ENCODE results near the gene CHIC2. TPM values are rescaled to one million over a fixed set of nuclear protein-coding genes. Genes with fewer than 3 reads are reported as not detected.

The CHIC2 gene
- total RNA-seq, 2 donors from 2014 or later: 11.0 to 16.9 TPM

DNA sequence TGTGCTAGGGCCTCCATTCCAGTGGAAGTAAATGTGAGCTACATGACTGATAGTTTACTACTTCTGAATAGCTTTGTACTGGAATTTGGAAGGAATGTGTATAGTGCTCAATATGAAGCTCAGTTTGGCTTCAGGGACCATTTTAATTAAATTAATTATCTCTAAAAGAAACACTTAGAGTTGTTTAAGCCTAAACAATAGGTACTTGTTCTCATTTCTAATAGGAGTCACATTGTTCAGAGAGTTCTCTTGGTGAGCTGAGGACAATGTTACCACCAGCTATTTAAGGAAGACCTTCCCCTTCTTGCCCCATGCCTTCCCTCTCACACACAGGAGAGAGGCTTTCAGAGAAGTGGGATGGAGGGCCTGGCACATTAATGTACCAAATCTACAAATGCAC, 78.3 kb downstream of the CHIC2 start:
- intact Hi-C loops (cut with DNase I): no loop called here
- DNase-seq (no peak), ATAC-seq (no peak)

DNA sequence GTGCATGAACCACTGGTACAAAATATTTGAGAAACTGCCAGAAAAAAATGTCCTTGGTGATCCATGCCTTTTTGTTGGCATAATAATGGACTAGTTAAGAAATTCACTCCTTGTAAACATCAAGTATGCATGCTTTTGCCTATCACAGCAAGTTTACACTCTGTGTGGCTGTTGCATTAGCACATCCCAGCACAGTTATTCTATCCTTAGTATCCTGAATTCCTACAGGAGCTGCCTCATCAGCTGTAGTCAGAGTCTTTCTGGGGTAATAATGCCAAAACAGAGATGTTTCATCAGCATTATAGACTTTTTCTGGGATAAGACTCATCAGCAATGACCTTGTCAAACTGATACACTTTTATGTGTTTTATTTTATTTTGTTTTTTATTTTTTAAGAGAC, 82.8 kb downstream of the CHIC2 start:
- no peak for DNase-seq
- ATAC-seq: no peak
- intact Hi-C loops (cut with DNase I): no loop called here

DNA sequence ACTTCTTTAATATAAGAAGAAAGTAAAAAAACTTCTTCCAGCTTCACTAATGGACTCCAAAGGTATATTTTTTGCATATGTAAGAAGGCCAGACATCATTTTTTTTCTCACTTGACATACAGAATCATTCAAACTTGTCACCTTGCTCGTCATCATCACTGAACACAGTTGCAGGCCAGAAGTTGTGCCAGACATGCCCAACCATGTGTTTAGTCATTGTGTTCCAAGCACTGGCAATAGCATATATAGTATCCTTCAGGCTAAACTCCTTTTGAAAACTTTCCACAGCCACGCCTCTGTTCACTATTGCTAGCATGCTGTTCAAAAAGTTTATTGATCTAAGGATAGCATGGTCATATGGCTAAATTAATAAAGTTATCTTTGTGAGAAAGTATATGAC, 83.3 kb downstream of the CHIC2 start:
- DNase-seq: no peak
- intact Hi-C loops (cut with DNase I): no loop called here
- ATAC-seq: no peak

DNA sequence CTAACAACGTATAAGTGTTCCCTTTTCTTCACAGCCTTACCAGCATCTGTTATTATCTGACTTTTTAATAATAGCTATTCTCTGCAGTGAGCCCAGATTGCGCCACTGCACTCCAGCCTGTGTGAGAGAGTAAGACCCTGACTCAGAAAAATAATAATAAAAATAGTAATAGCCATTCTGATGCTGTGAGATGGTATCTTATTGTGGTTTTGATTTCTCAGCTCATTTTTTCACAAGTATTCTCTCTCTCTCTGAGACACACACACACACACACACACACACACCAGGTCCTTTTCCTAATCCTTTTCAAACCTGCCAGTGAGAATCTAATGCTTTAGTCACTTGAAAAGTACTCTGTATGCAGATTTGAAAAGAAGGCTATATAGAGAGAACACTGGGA, 89.8 kb downstream of the CHIC2 start:
- ATAC-seq (no peak), DNase-seq (no peak)
- intact Hi-C loops (cut with DNase I): no loop called here

DNA sequence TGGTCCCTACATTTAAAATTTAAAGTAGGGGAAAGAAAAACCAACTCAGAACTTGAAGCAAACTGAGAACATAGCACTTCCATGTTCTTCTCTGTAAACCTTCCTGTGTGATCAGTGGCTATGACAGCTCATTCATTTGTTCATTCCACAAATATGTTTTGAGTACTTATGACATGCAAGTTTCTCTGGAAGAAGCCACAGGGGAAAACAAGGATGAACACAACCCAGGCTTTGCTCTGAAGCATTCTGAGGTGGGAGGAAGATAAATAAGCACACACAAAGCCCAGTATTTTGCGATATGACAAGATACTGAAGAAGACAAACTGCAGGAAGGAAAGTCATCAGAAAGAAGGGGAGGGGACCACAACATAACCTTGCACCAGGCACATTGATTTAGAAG, 96.4 kb downstream of the CHIC2 start:
- ATAC-seq: no peak
- intact Hi-C loops (cut with DNase I): no loop called here
- no peak for DNase-seq

DNA sequence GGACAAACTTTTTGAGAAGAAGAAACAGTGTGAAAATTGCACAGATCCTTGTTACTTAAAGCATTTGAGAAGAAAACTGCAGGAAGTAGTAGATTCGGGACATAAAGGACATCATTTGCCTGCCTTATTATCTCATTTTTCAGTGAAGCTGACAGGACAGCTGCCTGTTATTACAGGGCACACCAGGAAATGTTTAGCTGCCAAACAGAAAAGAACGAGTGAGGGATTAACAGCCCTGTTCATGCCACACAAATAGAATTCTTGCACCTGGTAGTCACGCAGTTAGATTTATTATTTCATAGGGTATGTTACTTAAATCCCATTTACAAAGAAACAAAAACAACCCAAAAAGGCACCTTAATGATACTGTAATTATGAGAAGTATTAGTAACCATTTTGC, 100.6 kb downstream of the CHIC2 start:
- ATAC-seq (no peak), DNase-seq (no peak)
- intact Hi-C loops (cut with DNase I): no loop called here

DNA sequence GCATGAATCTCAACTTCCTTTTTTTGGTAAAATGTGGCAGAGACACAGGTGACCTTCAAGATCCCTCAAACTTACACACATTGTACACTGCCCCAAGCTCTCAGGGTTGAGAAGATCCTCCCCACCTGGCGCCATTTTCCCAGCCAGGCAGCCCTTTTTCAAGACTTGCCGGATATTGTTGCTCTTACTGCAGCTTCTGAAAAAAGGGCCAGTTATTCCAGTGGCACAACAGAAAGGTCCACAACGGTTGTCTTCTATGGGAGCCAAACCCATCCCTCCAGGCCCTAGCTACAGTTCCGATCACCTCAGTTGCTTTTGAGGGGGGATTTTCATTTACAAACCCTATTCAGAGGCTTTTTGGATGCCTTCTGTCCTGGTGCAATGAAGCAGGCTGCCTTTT, 101.1 kb downstream of the CHIC2 start:
- no peak for DNase-seq
- no peak for ATAC-seq
- intact Hi-C loops (cut with DNase I): no loop called here

DNA sequence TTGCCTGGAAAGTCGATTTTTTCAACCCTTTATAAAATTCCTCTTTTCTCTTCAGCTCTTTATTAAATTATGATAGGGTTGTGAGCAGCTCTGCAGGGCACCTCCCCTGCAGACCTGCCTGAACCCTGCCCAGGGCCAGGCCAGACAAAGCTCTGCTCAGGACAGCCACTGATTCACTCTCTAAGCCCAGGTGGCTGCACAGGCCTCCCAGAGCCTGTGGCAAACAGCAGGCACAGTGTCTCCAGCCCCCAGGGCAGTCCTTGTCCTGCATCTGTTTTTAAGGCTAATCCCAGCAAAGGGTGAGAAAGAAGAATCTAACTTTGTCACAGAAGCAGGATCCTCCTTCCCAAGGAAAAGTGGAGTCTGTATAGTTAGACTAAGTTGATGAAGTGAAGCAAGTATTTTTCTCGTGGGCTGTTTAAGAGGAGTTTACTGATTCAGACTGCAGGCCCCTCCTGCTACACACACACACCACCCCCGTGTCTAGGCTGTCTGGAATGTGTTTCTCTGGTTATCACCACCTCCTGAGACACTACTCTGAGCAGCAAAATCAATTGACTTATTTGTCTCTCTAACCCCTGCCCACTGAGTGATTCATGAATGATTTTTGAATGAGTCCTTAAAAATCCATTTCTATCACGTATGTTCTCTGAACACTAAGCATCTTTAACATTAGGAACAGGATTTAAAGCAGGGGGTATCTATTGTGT, 101.7 kb downstream of the CHIC2 start:
- DNase-seq (no peak), ATAC-seq (peak in 1 of 2 donors; percentile 93)
- intact Hi-C loops (cut with DNase I): no loop called here

DNA sequence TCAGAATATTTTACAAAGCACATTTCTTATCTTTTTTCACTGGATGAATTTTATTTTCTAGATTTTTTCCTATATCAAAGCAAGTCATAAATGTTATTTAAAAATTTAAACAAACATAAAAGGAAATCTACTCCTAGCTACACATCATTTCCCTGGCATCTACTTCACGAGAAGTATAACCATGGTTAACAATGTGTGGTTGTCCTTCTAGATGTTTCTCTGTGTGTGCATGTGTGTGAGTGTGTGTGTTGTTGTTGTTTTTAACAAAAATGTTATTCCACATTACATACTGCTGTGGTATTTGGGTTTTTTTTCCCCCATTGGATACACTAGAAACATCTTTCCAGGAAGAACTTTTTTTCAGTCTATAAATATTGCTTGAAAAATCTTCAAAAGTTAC, 103.1 kb downstream of the CHIC2 start:
- intact Hi-C loops (cut with DNase I): no loop called here
- DNase-seq (no peak), ATAC-seq (no peak)

DNA sequence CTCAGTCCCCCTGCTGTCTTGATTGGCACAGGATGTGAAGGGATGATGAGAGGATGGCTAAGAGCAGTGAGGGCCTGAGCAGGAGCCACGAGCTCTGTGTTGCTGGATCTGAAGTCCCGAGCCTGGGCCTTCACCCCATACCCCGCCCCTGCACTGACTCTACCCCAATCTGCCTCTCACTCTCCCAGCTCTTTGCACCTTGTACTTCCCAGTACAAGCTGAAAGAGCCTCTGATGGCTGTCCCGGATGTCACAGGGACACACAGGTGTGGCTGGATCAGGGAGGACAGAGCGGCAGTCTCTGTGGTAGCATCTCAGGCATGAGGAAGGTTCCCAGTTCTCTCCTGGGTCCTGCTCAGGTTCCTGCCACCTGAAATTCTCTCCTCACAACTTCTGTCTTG, 103.6 kb downstream of the CHIC2 start:
- intact Hi-C loops (cut with DNase I): no loop called here
- no peak for DNase-seq
- no peak for ATAC-seq

Other genes starting within 250 kb of the CHIC2 start
- not detected for gene GSX2, start 35.6 kb upstream of the CHIC2 start, total RNA-seq
- gene PDGFRA, start 164.7 kb upstream of the CHIC2 start, total RNA-seq: 10 to 100 TPM; 57.4 to 67.9 TPM